Uterus (tissue), 2 donors: ENCODE results near the gene KRT1.

Experiments used
- POLR2A ChIP-seq, 2 donors: fragments of 450-650 bp; IDR thresholded peaks; one replicate each; pipeline ENCODE4 v1.6.1; 2016; ENCODE audit warnings: antibody characterized with exemption in 2 of 2, mild to moderate bottlenecking in 1 of 2, moderate library complexity in 1 of 2
- TF ChIP-seq, protein P1 (sequence below), 4 experiments: fragments of 200-600 bp in 2 of 4; fragments of 450-650 bp in 2 of 4; sonication (generic) in 2 of 4; IDR thresholded peaks; one replicate each; pipeline ENCODE4 v1.5.1; 2016 to 2019; ENCODE audit warnings: antibody characterized with exemption in 4 of 4, mild to moderate bottlenecking in 2 of 4, moderate library complexity in 1 of 4

DNA sequence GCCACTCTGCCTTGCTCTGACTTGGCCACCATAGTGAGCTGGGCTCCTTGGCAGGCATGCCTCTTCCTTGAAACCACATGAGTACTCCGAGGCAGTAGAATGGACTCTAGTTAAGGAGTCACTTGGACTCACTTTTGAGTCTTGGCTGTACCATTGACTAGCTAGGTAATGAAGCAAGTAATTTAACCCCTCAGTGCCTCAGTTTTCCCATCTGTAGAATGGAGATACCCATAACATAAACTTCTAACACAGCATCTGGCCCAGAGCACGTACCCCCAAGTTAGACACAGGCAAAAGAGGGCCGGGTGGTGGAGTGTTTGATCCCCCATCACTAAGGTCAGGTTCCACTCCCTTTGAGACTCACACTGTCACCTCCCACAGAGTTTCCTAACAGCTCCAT, 14.8 kb upstream of the KRT1 start:
- no peak for TF ChIP-seq POLR2A (IDR thresholded peaks at IDR 0.05)
- TF ChIP-seq, protein P1, sequence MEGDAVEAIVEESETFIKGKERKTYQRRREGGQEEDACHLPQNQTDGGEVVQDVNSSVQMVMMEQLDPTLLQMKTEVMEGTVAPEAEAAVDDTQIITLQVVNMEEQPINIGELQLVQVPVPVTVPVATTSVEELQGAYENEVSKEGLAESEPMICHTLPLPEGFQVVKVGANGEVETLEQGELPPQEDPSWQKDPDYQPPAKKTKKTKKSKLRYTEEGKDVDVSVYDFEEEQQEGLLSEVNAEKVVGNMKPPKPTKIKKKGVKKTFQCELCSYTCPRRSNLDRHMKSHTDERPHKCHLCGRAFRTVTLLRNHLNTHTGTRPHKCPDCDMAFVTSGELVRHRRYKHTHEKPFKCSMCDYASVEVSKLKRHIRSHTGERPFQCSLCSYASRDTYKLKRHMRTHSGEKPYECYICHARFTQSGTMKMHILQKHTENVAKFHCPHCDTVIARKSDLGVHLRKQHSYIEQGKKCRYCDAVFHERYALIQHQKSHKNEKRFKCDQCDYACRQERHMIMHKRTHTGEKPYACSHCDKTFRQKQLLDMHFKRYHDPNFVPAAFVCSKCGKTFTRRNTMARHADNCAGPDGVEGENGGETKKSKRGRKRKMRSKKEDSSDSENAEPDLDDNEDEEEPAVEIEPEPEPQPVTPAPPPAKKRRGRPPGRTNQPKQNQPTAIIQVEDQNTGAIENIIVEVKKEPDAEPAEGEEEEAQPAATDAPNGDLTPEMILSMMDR (IDR thresholded peaks at IDR 0.05): no peak
